Adrenal gland (tissue), 5 donors: ENCODE results near the gene RPL35.
A peak's percentile ranks its signal among the peaks of the same experiment; 100 is the strongest.

Experiments used
- CTCF ChIP-seq, 6 experiments: fragments of 450-650 bp in 4 of 6; fragments of 200-600 bp in 2 of 6; sonication (generic) in 1 of 6; IDR thresholded peaks; 1 replicate in 5 of 6; 2 replicates in 1 of 6; pipeline versions ENCODE4 v1.5.1 to v1.8.0; 2016 to 2021; ENCODE audit warnings: antibody characterized with exemption in 6 of 6, mild to moderate bottlenecking in 2 of 6, moderate library complexity in 1 of 6
- POLR2A ChIP-seq, 2 donors: fragments of 450-650 bp; IDR thresholded peaks; one replicate each; pipeline ENCODE4 v1.6.1; 2017; ENCODE audit warnings: antibody characterized with exemption in 2 of 2, mild to moderate bottlenecking in 2 of 2, moderate library complexity in 1 of 2
- donor health status: DM: no; HTN: no; CAD: no.

GRCh38 chr9:124894741-124895170 lies 33.0 kb upstream of the RPL35 start:
- TF ChIP-seq POLR2A (IDR thresholded peaks at IDR 0.05): no peak
- TF ChIP-seq CTCF (IDR thresholded peaks at IDR 0.05): peak; percentile 15 to 52 (median 48)
